HepG2 (cell line): ENCODE measurements around the gene NACC2. TPM values are rescaled to one million over a fixed set of nuclear protein-coding genes. Genes with fewer than 3 reads are reported as not detected.

Experiments
- CCAR2 ChIP-seq: fragments of 200-400 bp; formaldehyde crosslinking; optimal IDR thresholded peaks from 2 replicates; pipeline ENCODE3; 2018; ENCODE audit warnings: low read depth, mild to moderate bottlenecking, low read length, moderate library complexity
- CCDC6 ChIP-seq: sonication (generic); formaldehyde crosslinking; IDR thresholded peaks from 2 replicates; pipeline ENCODE4 v1.8.1; 2022; ENCODE audit warnings: mild to moderate bottlenecking, missing genetic modification reagents, moderate library complexity
- CHCHD3 ChIP-seq: sonication (generic); formaldehyde crosslinking; IDR thresholded peaks from 2 replicates; pipeline ENCODE4 v1.8.0; 2022; ENCODE audit warnings: mild to moderate bottlenecking, missing genetic modification reagents, moderate library complexity
- GPN1 ChIP-seq: sonication (generic); formaldehyde crosslinking; IDR thresholded peaks from 2 replicates; pipeline ENCODE4 v1.5.1; 2020; ENCODE audit warnings: missing genetic modification reagents, borderline replicate concordance
- NFE2L2 ChIP-seq: fragments of 150-350 bp; IDR thresholded peaks from 2 replicates; pipeline ENCODE4 v1.6.1; 2014; ENCODE audit warnings: low read length
- PITX1 ChIP-seq: sonication (generic); formaldehyde crosslinking; IDR thresholded peaks from 2 replicates; pipeline ENCODE4 v1.5.1; 2020; ENCODE audit warnings: mild to moderate bottlenecking, missing genetic modification reagents
- POGZ ChIP-seq: sonication (generic); formaldehyde crosslinking; IDR thresholded peaks from 2 replicates; pipeline ENCODE4 v1.4.0; 2020; ENCODE audit warnings: mild to moderate bottlenecking, missing genetic modification reagents
- SAP130 ChIP-seq: IDR thresholded peaks from 2 replicates; pipeline ENCODE4 v1.6.1; 2016; ENCODE audit warnings: low read depth
- SOX6 ChIP-seq, 2 experiments: fragments of 450-650 bp in 1 of 2; sonication (generic) in 1 of 2; formaldehyde crosslinking in 1 of 2; IDR thresholded peaks; 2 replicates each; pipeline versions ENCODE4 v1.4.0 to v1.6.1; 2017 to 2020; ENCODE audit warnings: antibody characterized with exemption in 1 of 2, mild to moderate bottlenecking in 1 of 2, missing genetic modification reagents in 1 of 2
- STAG1 ChIP-seq: sonication (generic); formaldehyde crosslinking; IDR thresholded peaks from 2 replicates; pipeline ENCODE4 v1.4.0; 2020; ENCODE audit warnings: missing genetic modification reagents
- ZNF253 ChIP-seq: sonication (generic); formaldehyde crosslinking; IDR thresholded peaks from 2 replicates; pipeline ENCODE4 v1.8.0; 2022; ENCODE audit warnings: mild to moderate bottlenecking, missing genetic modification reagents, borderline replicate concordance
- ZNF431 ChIP-seq: sonication (generic); formaldehyde crosslinking; IDR thresholded peaks from 2 replicates; pipeline ENCODE4 v1.9.0; 2022; ENCODE audit warnings: missing genetic modification reagents, low read depth, mild to moderate bottlenecking, borderline replicate concordance
- ZNF615 ChIP-seq: sonication (generic); formaldehyde crosslinking; IDR thresholded peaks from 2 replicates; pipeline ENCODE4 v1.5.0; 2020; ENCODE audit warnings: mild to moderate bottlenecking, missing genetic modification reagents, borderline replicate concordance
- polyA plus RNA-seq, 8 experiments: library from polyadenylated mRNA; depleted of rRNA in 3 of 8; stranded (reverse) in 7 of 8; unstranded in 1 of 8; fragments of >200 nt; fragmentation: Illumina TruSeq in 4 of 8; extraction: Trizol in 4 of 8; gene quantifications; 2 replicates each; pipeline versions ENCODE4 v1.2.1 to v1.2.3, GENCODE V29; 2011 to 2016; ENCODE audit warnings: low read depth in 4 of 8, missing spikeins in 1 of 8, mixed read lengths in 1 of 8; ENCODE audit not compliant: insufficient read depth in 1 of 8
- total RNA-seq, 5 experiments: library from RNA; depleted of rRNA; stranded (reverse); fragments of >200 nt; fragmentation: Illumina TruSeq; extraction: Trizol; gene quantifications; 2 replicates each; pipeline ENCODE4 v1.2.3, GENCODE V29; 2016; ENCODE audit warnings: low read depth in 1 of 5
- TF ChIP-seq, protein P1 (sequence below): sonication (generic); formaldehyde crosslinking; IDR thresholded peaks from 2 replicates; pipeline ENCODE4 v1.5.1; 2020; ENCODE audit warnings: mild to moderate bottlenecking, missing genetic modification reagents, borderline replicate concordance
- TF ChIP-seq, protein P2 (sequence below): sonication (generic); formaldehyde crosslinking; IDR thresholded peaks from 2 replicates; pipeline ENCODE4 v1.4.0; 2020; ENCODE audit warnings: missing genetic modification reagents, borderline replicate concordance
- TF ChIP-seq, protein P3 (sequence below): IDR thresholded peaks from 2 replicates; pipeline ENCODE4 v1.6.1; 2012; ENCODE audit warnings: inconsistent platforms
- TF ChIP-seq, protein P4 (sequence below): sonication (generic); formaldehyde crosslinking; IDR thresholded peaks from 2 replicates; pipeline ENCODE4 v1.5.1; 2020; ENCODE audit warnings: mild to moderate bottlenecking, missing genetic modification reagents, moderate library complexity
- TF ChIP-seq, protein P5 (sequence below): sonication (generic); formaldehyde crosslinking; IDR thresholded peaks from 2 replicates; pipeline ENCODE4 v1.5.0; 2020; ENCODE audit warnings: missing genetic modification reagents

NACC2 gene
- total and polyA plus RNA-seq, 2 of the 13 experiments (the other 11 are each of a cell fraction or from before 2014, with no cell fraction given) = 5.9 to 12.3 TPM

DNA sequence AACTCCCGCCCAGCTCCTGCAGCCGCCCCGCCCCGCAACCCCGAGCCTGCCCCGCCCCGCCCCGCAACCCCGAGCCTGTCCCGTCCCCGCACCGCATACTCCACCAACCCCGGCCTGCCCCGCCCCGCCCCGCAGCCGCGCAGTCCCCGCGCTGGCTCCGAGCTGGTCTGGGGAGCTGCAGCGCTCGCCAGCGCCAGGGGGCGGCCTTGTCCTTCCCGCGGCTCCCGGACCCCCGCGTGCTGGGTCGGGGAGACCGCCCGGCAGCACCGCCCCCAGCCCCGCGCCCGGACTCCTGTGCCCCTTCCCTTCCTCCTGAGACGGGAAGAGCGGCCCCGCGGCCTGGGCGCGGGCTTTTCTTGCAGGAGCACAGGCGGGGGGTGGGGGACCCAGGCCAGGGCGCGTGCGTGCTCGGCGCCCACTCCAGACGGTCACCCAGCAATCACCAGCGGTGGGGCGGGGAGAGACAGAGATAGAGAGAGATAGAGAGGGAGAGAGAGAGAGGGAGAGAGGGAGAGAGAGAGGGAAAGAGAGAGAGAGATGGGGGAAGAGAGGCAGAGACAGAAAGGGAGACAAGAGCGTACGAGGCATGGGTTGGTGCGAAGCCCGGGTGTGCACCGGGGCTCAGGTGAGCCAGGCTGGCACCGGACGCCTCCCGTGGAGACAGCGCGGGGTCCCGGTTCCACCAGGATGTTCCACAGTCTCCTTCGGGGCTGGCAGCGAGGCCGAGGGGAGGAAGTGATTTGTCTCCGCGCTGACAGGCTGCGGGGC lies 38.3 kb upstream of the NACC2 start (continued):
- TF ChIP-seq, protein P1, sequence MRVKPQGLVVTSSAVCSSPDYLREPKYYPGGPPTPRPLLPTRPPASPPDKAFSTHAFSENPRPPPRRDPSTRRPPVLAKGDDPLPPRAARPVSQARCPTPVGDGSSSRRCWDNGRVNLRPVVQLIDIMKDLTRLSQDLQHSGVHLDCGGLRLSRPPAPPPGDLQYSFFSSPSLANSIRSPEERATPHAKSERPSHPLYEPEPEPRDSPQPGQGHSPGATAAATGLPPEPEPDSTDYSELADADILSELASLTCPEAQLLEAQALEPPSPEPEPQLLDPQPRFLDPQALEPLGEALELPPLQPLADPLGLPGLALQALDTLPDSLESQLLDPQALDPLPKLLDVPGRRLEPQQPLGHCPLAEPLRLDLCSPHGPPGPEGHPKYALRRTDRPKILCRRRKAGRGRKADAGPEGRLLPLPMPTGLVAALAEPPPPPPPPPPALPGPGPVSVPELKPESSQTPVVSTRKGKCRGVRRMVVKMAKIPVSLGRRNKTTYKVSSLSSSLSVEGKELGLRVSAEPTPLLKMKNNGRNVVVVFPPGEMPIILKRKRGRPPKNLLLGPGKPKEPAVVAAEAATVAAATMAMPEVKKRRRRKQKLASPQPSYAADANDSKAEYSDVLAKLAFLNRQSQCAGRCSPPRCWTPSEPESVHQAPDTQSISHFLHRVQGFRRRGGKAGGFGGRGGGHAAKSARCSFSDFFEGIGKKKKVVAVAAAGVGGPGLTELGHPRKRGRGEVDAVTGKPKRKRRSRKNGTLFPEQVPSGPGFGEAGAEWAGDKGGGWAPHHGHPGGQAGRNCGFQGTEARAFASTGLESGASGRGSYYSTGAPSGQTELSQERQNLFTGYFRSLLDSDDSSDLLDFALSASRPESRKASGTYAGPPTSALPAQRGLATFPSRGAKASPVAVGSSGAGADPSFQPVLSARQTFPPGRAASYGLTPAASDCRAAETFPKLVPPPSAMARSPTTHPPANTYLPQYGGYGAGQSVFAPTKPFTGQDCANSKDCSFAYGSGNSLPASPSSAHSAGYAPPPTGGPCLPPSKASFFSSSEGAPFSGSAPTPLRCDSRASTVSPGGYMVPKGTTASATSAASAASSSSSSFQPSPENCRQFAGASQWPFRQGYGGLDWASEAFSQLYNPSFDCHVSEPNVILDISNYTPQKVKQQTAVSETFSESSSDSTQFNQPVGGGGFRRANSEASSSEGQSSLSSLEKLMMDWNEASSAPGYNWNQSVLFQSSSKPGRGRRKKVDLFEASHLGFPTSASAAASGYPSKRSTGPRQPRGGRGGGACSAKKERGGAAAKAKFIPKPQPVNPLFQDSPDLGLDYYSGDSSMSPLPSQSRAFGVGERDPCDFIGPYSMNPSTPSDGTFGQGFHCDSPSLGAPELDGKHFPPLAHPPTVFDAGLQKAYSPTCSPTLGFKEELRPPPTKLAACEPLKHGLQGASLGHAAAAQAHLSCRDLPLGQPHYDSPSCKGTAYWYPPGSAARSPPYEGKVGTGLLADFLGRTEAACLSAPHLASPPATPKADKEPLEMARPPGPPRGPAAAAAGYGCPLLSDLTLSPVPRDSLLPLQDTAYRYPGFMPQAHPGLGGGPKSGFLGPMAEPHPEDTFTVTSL = no peak
- TF ChIP-seq ZNF253 (no peak), ZNF431 (CRISPR knock-in tag) (no peak), ZNF615 (CRISPR knock-in tag) (no peak), NFE2L2 (no peak), POGZ (no peak), CCAR2 (no peak), SOX6 (IDR thresholded peaks at IDR 0.05) (no peak), SOX6 (CRISPR knock-in tag; IDR thresholded peaks at IDR 0.05) (no peak), GPN1 (CRISPR knock-in tag) (no peak), CHCHD3 (CRISPR knock-in tag) (no peak), SAP130 (no peak), STAG1 (CRISPR knock-in tag) (peak; percentile 73), CCDC6 (CRISPR knock-in tag) (no peak), PITX1 (CRISPR knock-in tag) (no peak)
- TF ChIP-seq, protein P2, sequence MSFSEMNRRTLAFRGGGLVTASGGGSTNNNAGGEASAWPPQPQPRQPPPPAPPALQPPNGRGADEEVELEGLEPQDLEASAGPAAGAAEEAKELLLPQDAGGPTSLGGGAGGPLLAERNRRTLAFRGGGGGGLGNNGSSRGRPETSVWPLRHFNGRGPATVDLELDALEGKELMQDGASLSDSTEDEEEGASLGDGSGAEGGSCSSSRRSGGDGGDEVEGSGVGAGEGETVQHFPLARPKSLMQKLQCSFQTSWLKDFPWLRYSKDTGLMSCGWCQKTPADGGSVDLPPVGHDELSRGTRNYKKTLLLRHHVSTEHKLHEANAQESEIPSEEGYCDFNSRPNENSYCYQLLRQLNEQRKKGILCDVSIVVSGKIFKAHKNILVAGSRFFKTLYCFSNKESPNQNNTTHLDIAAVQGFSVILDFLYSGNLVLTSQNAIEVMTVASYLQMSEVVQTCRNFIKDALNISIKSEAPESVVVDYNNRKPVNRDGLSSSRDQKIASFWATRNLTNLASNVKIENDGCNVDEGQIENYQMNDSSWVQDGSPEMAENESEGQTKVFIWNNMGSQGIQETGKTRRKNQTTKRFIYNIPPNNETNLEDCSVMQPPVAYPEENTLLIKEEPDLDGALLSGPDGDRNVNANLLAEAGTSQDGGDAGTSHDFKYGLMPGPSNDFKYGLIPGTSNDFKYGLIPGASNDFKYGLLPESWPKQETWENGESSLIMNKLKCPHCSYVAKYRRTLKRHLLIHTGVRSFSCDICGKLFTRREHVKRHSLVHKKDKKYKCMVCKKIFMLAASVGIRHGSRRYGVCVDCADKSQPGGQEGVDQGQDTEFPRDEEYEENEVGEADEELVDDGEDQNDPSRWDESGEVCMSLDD (CRISPR knock-in tag) = no peak
- TF ChIP-seq, protein P3, sequence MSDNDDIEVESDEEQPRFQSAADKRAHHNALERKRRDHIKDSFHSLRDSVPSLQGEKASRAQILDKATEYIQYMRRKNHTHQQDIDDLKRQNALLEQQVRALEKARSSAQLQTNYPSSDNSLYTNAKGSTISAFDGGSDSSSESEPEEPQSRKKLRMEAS = peak; percentile 14; the same call in 1 of the 2 replicates
- TF ChIP-seq, protein P4, sequence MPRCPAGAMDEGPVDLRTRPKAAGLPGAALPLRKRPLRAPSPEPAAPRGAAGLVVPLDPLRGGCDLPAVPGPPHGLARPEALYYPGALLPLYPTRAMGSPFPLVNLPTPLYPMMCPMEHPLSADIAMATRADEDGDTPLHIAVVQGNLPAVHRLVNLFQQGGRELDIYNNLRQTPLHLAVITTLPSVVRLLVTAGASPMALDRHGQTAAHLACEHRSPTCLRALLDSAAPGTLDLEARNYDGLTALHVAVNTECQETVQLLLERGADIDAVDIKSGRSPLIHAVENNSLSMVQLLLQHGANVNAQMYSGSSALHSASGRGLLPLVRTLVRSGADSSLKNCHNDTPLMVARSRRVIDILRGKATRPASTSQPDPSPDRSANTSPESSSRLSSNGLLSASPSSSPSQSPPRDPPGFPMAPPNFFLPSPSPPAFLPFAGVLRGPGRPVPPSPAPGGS (CRISPR knock-in tag) = 0 out of 2 replicates have a peak, but pooled peaks have one; percentile 24
- TF ChIP-seq, protein P5, sequence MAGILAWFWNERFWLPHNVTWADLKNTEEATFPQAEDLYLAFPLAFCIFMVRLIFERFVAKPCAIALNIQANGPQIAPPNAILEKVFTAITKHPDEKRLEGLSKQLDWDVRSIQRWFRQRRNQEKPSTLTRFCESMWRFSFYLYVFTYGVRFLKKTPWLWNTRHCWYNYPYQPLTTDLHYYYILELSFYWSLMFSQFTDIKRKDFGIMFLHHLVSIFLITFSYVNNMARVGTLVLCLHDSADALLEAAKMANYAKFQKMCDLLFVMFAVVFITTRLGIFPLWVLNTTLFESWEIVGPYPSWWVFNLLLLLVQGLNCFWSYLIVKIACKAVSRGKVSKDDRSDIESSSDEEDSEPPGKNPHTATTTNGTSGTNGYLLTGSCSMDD (CRISPR knock-in tag) = no peak
